Measurements from ENCODE around the gene APPL1. TPM values are rescaled to one million over a fixed set of nuclear protein-coding genes. Genes with fewer than 3 reads are reported as not detected.
"Not testable (repeated sequence)": the region's sequence is repeated elsewhere in the genome, so short reads cannot be mapped to it uniquely, and the experiment has no call there.

APPL1 gene
- total RNA-seq, 6 donors from 2014 or later: 18.2 to 53.9 (median 35.3) TPM

DNA sequence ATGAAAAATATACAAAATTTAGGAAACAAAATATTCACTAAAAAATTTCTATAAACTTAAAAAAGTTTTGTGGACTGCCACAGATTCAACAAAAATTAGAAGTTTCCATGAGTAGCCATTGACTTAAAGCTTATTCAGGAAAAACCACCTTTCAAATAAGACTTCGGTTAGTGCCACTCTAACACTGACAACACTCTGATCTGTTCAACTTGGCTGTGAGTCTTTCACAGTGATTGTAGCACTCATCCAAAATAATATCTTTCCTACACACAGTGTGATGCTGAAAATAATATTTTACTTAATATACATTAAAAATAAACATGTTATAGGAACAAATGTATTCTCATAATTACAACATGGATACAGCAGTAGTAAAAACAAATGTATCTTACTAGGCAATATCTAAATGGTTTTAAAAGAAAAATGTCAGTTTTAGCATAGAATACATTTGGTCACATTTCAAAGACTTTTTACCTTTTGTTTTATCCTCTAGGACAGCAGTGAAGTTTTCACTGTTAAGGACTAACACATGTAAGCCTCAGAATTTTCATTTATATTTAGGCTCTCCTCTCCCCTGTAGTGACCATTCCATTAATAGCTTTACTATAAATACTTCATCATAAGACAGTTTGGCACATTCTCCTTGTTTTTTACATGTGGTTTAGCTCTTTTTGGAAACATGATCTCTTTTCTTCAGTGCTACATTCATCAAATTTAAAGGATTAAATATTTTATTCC lies 64.8 kb downstream of the APPL1 start, which contains the start of gene ASB14:
ASB14 (minus strand) TSS at position 527 of the 738 bp plus-strand sequence. CDS start 652 bp downstream, outside the sequence.
- DNase-seq: no peak
- H3K27me3 ChIP-seq: no peaks in the 10 kb centered on the region
- no peak within 1 kb of the TSS for H3K27ac ChIP-seq
- TF ChIP-seq, protein P1, sequence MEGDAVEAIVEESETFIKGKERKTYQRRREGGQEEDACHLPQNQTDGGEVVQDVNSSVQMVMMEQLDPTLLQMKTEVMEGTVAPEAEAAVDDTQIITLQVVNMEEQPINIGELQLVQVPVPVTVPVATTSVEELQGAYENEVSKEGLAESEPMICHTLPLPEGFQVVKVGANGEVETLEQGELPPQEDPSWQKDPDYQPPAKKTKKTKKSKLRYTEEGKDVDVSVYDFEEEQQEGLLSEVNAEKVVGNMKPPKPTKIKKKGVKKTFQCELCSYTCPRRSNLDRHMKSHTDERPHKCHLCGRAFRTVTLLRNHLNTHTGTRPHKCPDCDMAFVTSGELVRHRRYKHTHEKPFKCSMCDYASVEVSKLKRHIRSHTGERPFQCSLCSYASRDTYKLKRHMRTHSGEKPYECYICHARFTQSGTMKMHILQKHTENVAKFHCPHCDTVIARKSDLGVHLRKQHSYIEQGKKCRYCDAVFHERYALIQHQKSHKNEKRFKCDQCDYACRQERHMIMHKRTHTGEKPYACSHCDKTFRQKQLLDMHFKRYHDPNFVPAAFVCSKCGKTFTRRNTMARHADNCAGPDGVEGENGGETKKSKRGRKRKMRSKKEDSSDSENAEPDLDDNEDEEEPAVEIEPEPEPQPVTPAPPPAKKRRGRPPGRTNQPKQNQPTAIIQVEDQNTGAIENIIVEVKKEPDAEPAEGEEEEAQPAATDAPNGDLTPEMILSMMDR (IDR thresholded peaks at IDR 0.05): no peak
- H3K4me3 ChIP-seq: no peak within 1 kb of the TSS
- H3K36me3 ChIP-seq: no peaks in the 10 kb centered on the region
- no peaks in the 10 kb centered on the region for H3K4me1 ChIP-seq
- WGBS, 2 donors: 85 to 96% methylated on average over 1 of the region's 1 CpG
- no peaks in the 10 kb centered on the region for H3K9me3 ChIP-seq
- no peak for ATAC-seq (ENCODE audit: low FRiP score in 2 of 2)

- no peak overlapping the region for H3K27ac ChIP-seq
- no peak for ATAC-seq (ENCODE audit: low FRiP score in 2 of 2)
Measured at GRCh38 chr3:57292897-57293526, 65.5 kb downstream of the APPL1 start.

GRCh38 chr3:57298041-57298440 lies 70.5 kb downstream of the APPL1 start:
- Histone ChIP-seq H3K4me1 (no peaks in the 10 kb centered on the region), H3K9me3 (no peaks in the 10 kb centered on the region), H3K27ac (no peak overlapping the region), H3K36me3 (no peaks in the 10 kb centered on the region), H3K4me3 (no peak overlapping the region), H3K27me3 (no peaks in the 10 kb centered on the region)
- TF ChIP-seq, protein P1 (IDR thresholded peaks at IDR 0.05): no peak
- TF ChIP-seq EP300 (IDR thresholded peaks at IDR 0.05) (no peak), POLR2A (IDR thresholded peaks at IDR 0.05) (no peak), POLR2AphosphoS5 (IDR thresholded peaks at IDR 0.05) (no peak)
- DNase-seq (no peak), ATAC-seq (ENCODE audit: low FRiP score in 2 of 2) (no peak)
- WGBS, 2 donors: 82 to 83% methylated on average over 1 of the region's 1 CpG

More at GRCh38 chr3:57292897-57293526, 65.5 kb downstream of the APPL1 start:
- no peak for DNase-seq
- Histone ChIP-seq H3K36me3 (no peaks in the 10 kb centered on the region), H3K27me3 (no peaks in the 10 kb centered on the region), H3K9me3 (no peaks in the 10 kb centered on the region), H3K4me1 (no peaks in the 10 kb centered on the region), H3K4me3 (no peak overlapping the region)
- 92 to 97% methylated on average over 4 of the region's 4 CpGs for WGBS, 2 donors
- TF ChIP-seq, protein P1 (IDR thresholded peaks at IDR 0.05): no peak
- no peak for TF ChIP-seq EP300 (IDR thresholded peaks at IDR 0.05)
- TF ChIP-seq POLR2A (IDR thresholded peaks at IDR 0.05): no peak
- TF ChIP-seq POLR2AphosphoS5 (IDR thresholded peaks at IDR 0.05): no peak

- not testable (repeated sequence) for H3K4me3 ChIP-seq, DNase-seq
- WGBS, 2 donors: 96% methylated on average over 7 of the region's 7 CpGs
Measured at GRCh38 chr3:57303520-57303919, 76.0 kb downstream of the APPL1 start.

DNA sequence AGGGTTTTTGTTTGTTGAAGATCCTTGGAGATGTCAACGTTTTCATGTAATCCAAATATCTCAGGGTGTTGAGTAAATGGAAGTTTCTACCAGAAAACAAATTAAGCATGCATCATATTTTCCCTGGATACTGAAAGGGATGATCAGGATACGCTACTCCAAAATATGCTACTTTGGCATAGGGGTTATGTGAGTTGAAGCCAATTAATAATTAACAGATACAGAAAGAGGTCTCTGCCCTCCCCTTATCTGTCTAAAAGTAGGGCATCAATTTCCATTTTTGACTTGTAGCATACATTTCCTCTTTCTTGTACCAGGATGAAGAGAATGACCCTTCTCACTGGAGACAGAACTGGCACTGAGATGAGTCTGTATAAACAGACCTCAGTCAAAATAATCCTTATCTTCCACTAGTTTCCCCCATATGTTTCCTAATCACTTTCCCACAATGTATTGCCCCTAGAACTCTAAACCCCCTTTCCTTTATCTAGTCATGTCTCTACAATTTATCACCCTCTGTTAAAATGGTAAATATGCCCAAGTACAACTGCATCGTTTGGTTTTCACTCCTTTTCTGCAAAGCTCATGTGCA lies 82.3 kb downstream of the APPL1 start:
- 36 to 45% methylated on average over 3 of the region's 3 CpGs for WGBS, 2 donors
- no peak for DNase-seq

More at GRCh38 chr3:57303520-57303919, 76.0 kb downstream of the APPL1 start:
- not testable (repeated sequence) for H3K4me1 ChIP-seq; H3K36me3 ChIP-seq; H3K9me3 ChIP-seq; ATAC-seq (ENCODE audit: low FRiP score in 2 of 2); H3K27me3 ChIP-seq; H3K27ac ChIP-seq

More for the DNA sequence above, 82.3 kb downstream of the APPL1 start:
- H3K27ac ChIP-seq: no peak overlapping the region
- H3K4me1 ChIP-seq: no peaks in the 10 kb centered on the region
- H3K27me3 ChIP-seq: no peaks in the 10 kb centered on the region
- H3K9me3 ChIP-seq: no peaks in the 10 kb centered on the region
- ATAC-seq (ENCODE audit: low FRiP score in 2 of 2): no peak
- H3K36me3 ChIP-seq: no peaks in the 10 kb centered on the region
- TF ChIP-seq POLR2A (IDR thresholded peaks at IDR 0.05) (no peak), POLR2AphosphoS5 (IDR thresholded peaks at IDR 0.05) (no peak), EP300 (IDR thresholded peaks at IDR 0.05) (no peak)
- TF ChIP-seq, protein P1 (IDR thresholded peaks at IDR 0.05): no peak
- H3K4me3 ChIP-seq: no peak overlapping the region

Measured in upper lobe of left lung (tissue), 6 donors.